HG03469 (cell line): ENCODE measurements around the gene ZNF592.

Experiments
- ATAC-seq: cut with Tn5 transposase; IDR thresholded peaks from one replicate; pipeline ENCODE4 v1.9.1; 2021; ENCODE audit warnings: mild to moderate bottlenecking, moderate library complexity, moderate number of reproducible peaks; ENCODE audit not compliant: unreplicated experiment

Gene ZNF592

GRCh38 chr15:84824260-84825007 is 76.0 kb downstream of the ZNF592 start:
- ATAC-seq, result no peak

- no peak for ATAC-seq
Observed at GRCh38 chr15:84826369-84826823, 78.0 kb downstream of the ZNF592 start.

GRCh38 chr15:84827246-84827645 is 78.9 kb downstream of the ZNF592 start:
- ATAC-seq, result no peak

GRCh38 chr15:84828086-84828908 is 79.9 kb downstream of the ZNF592 start:
- ATAC-seq, result no peak

GRCh38 chr15:84829428-84829827 is 81.0 kb downstream of the ZNF592 start:
- no peak for ATAC-seq

GRCh38 chr15:84830036-84830435 is 81.6 kb downstream of the ZNF592 start:
- ATAC-seq, result no peak

- ATAC-seq, result no peak
Observed at GRCh38 chr15:84831028-84831427, 82.6 kb downstream of the ZNF592 start.

- no peak for ATAC-seq
Observed at GRCh38 chr15:84831613-84832012, 83.2 kb downstream of the ZNF592 start.

- no peak for ATAC-seq
Observed at GRCh38 chr15:84832448-84833040, 84.2 kb downstream of the ZNF592 start.

GRCh38 chr15:84833447-84834228 is 85.2 kb downstream of the ZNF592 start:
- ATAC-seq, result no peak

GRCh38 chr15:84834229-84834955 is 86.0 kb downstream of the ZNF592 start:
- no peak for ATAC-seq

GRCh38 chr15:84834969-84835368 is 86.6 kb downstream of the ZNF592 start:
- no peak for ATAC-seq

- no peak for ATAC-seq
Observed at GRCh38 chr15:84835661-84836337, 87.4 kb downstream of the ZNF592 start.

GRCh38 chr15:84836844-84837243 is 88.5 kb downstream of the ZNF592 start:
- ATAC-seq, result no peak

GRCh38 chr15:84839714-84840113 is 91.3 kb downstream of the ZNF592 start:
- ATAC-seq, result no peak

GRCh38 chr15:84840255-84840654 is 91.9 kb downstream of the ZNF592 start:
- ATAC-seq, result no peak

GRCh38 chr15:84840741-84841429 is 92.5 kb downstream of the ZNF592 start:
- no peak for ATAC-seq

- ATAC-seq, result no peak
Observed at GRCh38 chr15:84842781-84843180, 94.4 kb downstream of the ZNF592 start.

GRCh38 chr15:84844964-84845363 is 96.6 kb downstream of the ZNF592 start:
- ATAC-seq, result no peak
